Fibroblast of villous mesenchyme (primary cell): Measurements from ENCODE around the gene SPATA16. TPM values are rescaled to one million over a fixed set of nuclear protein-coding genes. Genes with fewer than 3 reads are reported as not detected.

ENCODE experiments used
- DNase-seq: peaks from one replicate; pipeline ENCODE4 v3.0.0-alpha.2; 2010; ENCODE audit warnings: low read depth
- H3K4me3 ChIP-seq: 2 replicates; pipeline ENCODE4 v1.5.1; 2011; ENCODE audit warnings: low read depth, mild to moderate bottlenecking, low read length
- total RNA-seq: library from RNA; depleted of rRNA; stranded (reverse); fragments of >200 nt; gene quantifications from 2 replicates; pipeline ENCODE4 v1.2.3, GENCODE V29; 2012
- TF ChIP-seq, protein P1 (sequence below): IDR thresholded peaks from 2 replicates; pipeline ENCODE4 v1.5.1; 2012; ENCODE audit warnings: low read depth, mild to moderate bottlenecking, low read length; ENCODE audit not compliant: insufficient read depth

Gene SPATA16
- total RNA-seq, 1 donor, result not detected

DNA sequence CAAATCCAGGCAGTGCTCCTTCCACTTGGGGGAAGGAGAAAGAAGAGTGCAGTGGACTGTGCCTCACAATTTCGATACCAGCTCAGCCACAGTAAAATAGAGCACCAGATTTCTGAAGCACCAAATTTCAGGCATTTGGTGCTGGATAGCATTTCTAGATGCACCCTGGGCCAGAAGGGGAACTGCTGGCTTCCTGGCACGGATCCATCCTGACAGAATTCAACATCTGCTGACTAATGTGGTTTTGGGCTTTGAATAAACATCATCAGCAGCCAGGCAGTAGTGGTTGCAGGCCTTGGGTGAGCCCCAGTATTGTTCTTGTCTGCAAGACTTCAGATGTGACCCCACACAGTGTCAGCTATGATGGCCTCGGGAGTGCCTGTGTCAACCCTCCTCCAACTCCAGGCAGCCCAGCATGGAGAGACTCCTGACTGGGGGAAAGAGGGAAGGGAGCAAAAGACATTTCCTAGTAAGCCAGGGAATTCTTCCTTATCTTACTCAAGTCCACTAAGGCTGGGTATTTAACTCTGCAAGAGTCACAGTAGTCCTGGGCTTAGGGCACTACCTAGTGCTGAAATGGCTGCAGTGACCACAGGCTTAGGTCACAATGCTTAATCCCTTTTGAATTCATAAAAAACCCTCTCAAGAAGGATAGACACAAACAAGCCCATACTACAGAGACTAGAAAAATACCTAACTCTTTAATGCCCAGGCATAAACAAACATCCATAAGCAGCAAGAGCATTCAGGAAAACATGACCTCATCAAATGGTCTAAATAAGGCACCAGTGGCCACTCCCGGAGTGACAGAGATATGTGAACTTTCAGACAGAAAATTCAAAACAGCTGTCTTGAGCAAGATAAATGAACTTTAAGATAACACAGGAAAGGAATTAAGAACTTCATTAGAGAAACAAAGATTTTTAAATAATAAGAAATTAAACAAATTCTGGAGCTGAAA is 74.7 kb downstream of the SPATA16 start:
- DNase-seq, result peak; percentile 19
- no peak overlapping the region for H3K4me3 ChIP-seq
- TF ChIP-seq, protein P1, sequence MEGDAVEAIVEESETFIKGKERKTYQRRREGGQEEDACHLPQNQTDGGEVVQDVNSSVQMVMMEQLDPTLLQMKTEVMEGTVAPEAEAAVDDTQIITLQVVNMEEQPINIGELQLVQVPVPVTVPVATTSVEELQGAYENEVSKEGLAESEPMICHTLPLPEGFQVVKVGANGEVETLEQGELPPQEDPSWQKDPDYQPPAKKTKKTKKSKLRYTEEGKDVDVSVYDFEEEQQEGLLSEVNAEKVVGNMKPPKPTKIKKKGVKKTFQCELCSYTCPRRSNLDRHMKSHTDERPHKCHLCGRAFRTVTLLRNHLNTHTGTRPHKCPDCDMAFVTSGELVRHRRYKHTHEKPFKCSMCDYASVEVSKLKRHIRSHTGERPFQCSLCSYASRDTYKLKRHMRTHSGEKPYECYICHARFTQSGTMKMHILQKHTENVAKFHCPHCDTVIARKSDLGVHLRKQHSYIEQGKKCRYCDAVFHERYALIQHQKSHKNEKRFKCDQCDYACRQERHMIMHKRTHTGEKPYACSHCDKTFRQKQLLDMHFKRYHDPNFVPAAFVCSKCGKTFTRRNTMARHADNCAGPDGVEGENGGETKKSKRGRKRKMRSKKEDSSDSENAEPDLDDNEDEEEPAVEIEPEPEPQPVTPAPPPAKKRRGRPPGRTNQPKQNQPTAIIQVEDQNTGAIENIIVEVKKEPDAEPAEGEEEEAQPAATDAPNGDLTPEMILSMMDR, result no peak

DNA sequence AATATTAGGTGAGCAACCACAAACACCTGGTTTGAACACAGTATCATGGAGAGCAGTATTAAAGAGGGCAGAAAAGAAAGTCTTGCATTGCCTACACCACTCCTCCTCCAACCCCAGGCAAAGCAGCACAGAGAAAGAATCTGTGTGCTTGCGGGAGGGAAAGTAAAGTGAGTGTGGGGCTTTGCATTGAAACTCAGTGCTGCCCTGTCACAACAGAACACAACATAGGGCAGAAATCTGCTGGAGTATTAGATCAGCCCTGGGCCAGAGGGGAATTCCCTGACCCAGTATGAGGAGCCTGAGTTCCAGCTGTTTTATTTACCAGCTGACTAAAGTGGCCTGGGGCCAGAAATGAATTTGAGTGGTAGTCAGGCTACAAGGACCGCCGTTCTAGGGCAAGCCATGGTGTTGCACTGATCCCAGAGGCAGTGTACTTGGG is 75.5 kb downstream of the SPATA16 start:
- DNase-seq, result peak; percentile 8
- H3K4me3 ChIP-seq, result no peak overlapping the region
- TF ChIP-seq, protein P1, result no peak

DNA sequence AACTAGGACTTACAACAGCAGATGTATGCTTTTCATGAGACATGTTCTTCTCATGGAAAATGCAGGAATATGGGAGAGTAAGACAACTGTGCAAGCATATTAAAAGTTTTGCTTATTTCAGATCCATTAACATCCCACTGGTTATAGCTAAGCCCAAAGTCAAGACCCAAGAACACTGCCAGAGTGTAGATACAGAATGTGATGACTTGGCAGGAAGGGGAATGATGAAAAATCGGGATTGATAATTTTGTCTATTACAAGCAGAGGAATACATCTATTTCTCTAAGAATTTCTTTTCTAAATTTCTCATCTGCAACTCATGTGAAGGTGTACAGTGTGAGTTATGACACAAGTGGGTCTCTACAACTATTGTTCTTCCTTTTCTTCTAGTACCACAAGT is 76.4 kb downstream of the SPATA16 start:
- DNase-seq, result no peak
- TF ChIP-seq, protein P1, result no peak
- H3K4me3 ChIP-seq, result no peak overlapping the region

DNA sequence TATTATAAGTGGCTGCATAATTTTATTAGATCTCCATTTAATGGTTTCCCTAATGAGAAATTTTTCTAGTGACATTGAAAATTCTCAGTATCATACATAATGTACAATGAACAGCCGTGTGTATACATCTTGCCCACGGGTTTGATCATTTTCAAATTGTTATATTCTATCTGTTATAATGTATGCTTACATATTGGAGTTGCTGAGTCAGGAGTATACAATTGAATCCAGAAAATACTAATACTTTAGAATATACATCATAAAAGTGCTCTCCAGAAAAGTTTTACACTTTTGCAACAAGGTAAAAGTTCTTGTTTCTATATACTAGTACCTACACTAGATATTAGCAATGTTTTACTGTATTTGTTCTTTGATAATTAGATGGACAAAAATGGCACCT is 82.8 kb downstream of the SPATA16 start:
- DNase-seq, result no peak
- TF ChIP-seq, protein P1, result no peak
- H3K4me3 ChIP-seq, result no peak overlapping the region

DNA sequence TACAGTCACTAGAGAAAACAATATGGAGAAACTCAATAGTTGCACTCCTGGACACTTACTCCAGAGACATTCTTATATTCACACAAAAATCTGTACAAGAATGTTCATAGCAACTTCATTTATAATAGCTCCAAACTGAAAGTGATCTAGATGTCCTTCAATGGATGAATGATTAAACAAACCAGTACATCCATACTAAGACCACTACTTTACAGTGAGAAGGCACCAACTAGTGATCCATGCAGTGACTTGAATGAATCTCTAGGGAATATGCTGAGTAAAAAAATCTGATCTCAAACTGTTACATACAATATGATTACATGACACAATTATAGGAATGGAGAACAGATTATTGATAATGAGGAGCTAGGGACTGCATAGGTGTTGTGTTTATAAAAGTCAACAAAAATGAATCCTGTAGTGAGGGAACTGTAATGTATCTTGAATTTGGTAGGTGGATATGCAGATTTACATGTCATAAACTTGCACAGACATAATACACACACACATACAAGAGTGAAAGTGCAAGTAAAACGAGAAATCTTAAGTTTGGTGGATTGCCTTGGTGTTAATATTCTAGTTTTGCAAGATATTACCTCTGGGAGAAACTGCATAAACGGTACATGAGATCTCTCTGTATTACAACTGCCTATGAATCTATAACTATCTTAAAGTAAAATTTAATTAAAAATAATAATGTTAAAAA is 85.7 kb downstream of the SPATA16 start:
- DNase-seq, result no peak
- no peak overlapping the region for H3K4me3 ChIP-seq
- TF ChIP-seq, protein P1, result no peak

DNA sequence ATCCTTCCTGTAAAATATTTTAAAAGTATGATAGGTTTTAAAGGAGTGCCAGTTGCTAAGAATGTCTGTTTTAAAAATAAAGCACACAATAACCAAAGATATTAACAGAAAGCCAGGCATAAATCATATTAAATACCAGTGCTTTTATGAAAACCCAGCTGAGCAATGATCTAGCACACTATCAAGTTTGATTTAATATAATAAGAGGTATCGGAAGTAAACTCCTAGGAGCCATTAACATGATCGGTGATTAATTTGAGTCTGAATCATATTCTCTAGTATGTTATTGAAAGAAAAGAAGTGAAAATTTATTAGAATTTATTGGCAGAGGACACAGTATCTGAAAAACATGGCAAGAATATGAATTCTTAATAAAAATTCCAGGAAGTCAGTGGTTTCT is 91.7 kb downstream of the SPATA16 start:
- TF ChIP-seq, protein P1, result no peak
- H3K4me3 ChIP-seq, result no peak overlapping the region
- DNase-seq, result no peak
